ENCODE measurements around the gene LRIG1.

GRCh38 chr3:66457252-66457651 lies 43.6 kb downstream of the LRIG1 start:
- TF ChIP-seq POLR2A (IDR thresholded peaks at IDR 0.05) = no peak
- TF ChIP-seq CTCF (IDR thresholded peaks at IDR 0.05) = no peak
